WTC11 (cell line): Measurements from ENCODE around the gene TMEM30A. TPM values are rescaled to one million over a fixed set of nuclear protein-coding genes. Genes with fewer than 3 reads are reported as not detected.

ENCODE experiments used
- ATAC-seq: fragments of 200-7000 bp; cut with Tn5 transposase; 2 replicates; pipeline ENCODE4 v1.10.0; 2021; ENCODE audit warnings: mild to moderate bottlenecking, moderate library complexity
- CTCF ChIA-PET: fragments of 300-600 bp; sonication (Branson Sonifier 250); formaldehyde crosslinking; loops from one replicate; lab custom pipeline; 2021; ENCODE audit warnings: antibody characterized with exemption; lab: Charles Lee
- POLR2A ChIA-PET: fragments of 350-600 bp; sonication (Branson Sonifier 250); formaldehyde crosslinking; loops from one replicate; lab custom pipeline; 2021; ENCODE audit warnings: antibody characterized with exemption; lab: Charles Lee
- DNase-seq: peaks from one replicate; pipeline ENCODE4 v3.0.0; 2021; ENCODE audit warnings: low spot score
- H3K27ac Mint-ChIP-seq: 2 replicates; pipeline ENCODE4 v1.8.0; 2021; ENCODE audit warnings: mixed read lengths
- H3K27me3 Mint-ChIP-seq: 2 replicates; pipeline ENCODE4 v1.8.0; 2021; ENCODE audit warnings: low read depth, mild to moderate bottlenecking, moderate library complexity, mixed read lengths
- H3K36me3 Mint-ChIP-seq: 2 replicates; pipeline ENCODE4 v1.8.0; 2021; ENCODE audit warnings: mixed read lengths
- H3K4me1 Mint-ChIP-seq: 2 replicates; pipeline ENCODE4 v1.8.0; 2022; ENCODE audit warnings: mixed read lengths
- H3K4me3 Mint-ChIP-seq: 2 replicates; pipeline ENCODE4 v1.8.0; 2021; ENCODE audit warnings: mild to moderate bottlenecking, moderate library complexity, mixed read lengths
- H3K9me3 Mint-ChIP-seq: 2 replicates; pipeline ENCODE4 v1.8.0; 2021; ENCODE audit warnings: mixed read lengths
- ATF1 ChIP-seq: sonication (generic); formaldehyde crosslinking; IDR thresholded peaks from 2 replicates; pipeline ENCODE4 v1.8.1; 2023; ENCODE audit warnings: mild to moderate bottlenecking, moderate library complexity, missing genetic modification reagents
- ATF2 ChIP-seq: sonication (generic); formaldehyde crosslinking; IDR thresholded peaks from 2 replicates; pipeline ENCODE4 v1.8.1; 2022; ENCODE audit warnings: low read depth, missing genetic modification reagents, borderline replicate concordance
- CDX4 ChIP-seq: fragments of 250-450 bp; sonication (Bioruptor Pico); IDR thresholded peaks from 2 replicates; pipeline ENCODE4 v1.9.0; 2021; ENCODE audit warnings: moderate library complexity, mild to moderate bottlenecking, inconsistent platforms, borderline replicate concordance
- E2F5 ChIP-seq: sonication (generic); formaldehyde crosslinking; IDR thresholded peaks from 2 replicates; pipeline ENCODE4 v1.8.1; 2022; ENCODE audit warnings: mild to moderate bottlenecking, moderate library complexity, missing genetic modification reagents
- EMX1 ChIP-seq: fragments of 250-450 bp; sonication (Bioruptor Pico); IDR thresholded peaks from 2 replicates; pipeline ENCODE4 v1.8.0; 2021; ENCODE audit warnings: mild to moderate bottlenecking
- ERG ChIP-seq: fragments of 250-450 bp; sonication (Bioruptor Pico); IDR thresholded peaks from 2 replicates; pipeline ENCODE4 v1.8.0; 2021; ENCODE audit warnings: mild to moderate bottlenecking
- GRHL2 ChIP-seq: fragments of 250-450 bp; sonication (Bioruptor Pico); IDR thresholded peaks from 2 replicates; pipeline ENCODE4 v1.8.0; 2022; ENCODE audit warnings: mild to moderate bottlenecking, moderate library complexity; ENCODE audit not compliant: insufficient replicate concordance, severe bottlenecking
- HMGA2 ChIP-seq: fragments of 250-450 bp; sonication (Bioruptor Pico); IDR thresholded peaks from 2 replicates; pipeline ENCODE4 v1.4.0; 2021; ENCODE audit warnings: mild to moderate bottlenecking, moderate library complexity
- JUN ChIP-seq: sonication (generic); formaldehyde crosslinking; IDR thresholded peaks from 2 replicates; pipeline ENCODE4 v1.8.0; 2023; ENCODE audit warnings: mild to moderate bottlenecking, missing genetic modification reagents
- SP1 ChIP-seq: sonication (generic); formaldehyde crosslinking; conservative IDR thresholded peaks from 2 replicates; pipeline ENCODE4 v1.8.1; 2022; ENCODE audit warnings: missing genetic modification reagents
- STAT6 ChIP-seq: sonication (generic); formaldehyde crosslinking; conservative IDR thresholded peaks from 2 replicates; pipeline ENCODE4 v1.8.1; 2023; ENCODE audit warnings: mild to moderate bottlenecking, low read depth, missing genetic modification reagents, moderate library complexity
- USF2 ChIP-seq: sonication (generic); formaldehyde crosslinking; IDR thresholded peaks from 2 replicates; pipeline ENCODE4 v1.8.1; 2023; ENCODE audit warnings: mild to moderate bottlenecking, missing genetic modification reagents, moderate library complexity
- ZNF423 ChIP-seq: fragments of 250-450 bp; sonication (Bioruptor Pico); IDR thresholded peaks from 2 replicates; pipeline ENCODE4 v2.1.2; 2022; ENCODE audit warnings: mild to moderate bottlenecking, moderate library complexity
- ZNF512 ChIP-seq: sonication (generic); formaldehyde crosslinking; IDR thresholded peaks from 2 replicates; pipeline ENCODE4 v1.8.1; 2022; ENCODE audit warnings: missing genetic modification reagents, borderline replicate concordance
- ZNF532 ChIP-seq: fragments of 250-450 bp; sonication (Bioruptor Pico); IDR thresholded peaks from 2 replicates; pipeline ENCODE4 v1.9.0; 2021; ENCODE audit warnings: mild to moderate bottlenecking, borderline replicate concordance
- ZSCAN18 ChIP-seq: fragments of 250-450 bp; sonication (Bioruptor Pico); IDR thresholded peaks from 2 replicates; pipeline ENCODE4 v2.1.2; 2022; ENCODE audit warnings: mild to moderate bottlenecking, moderate library complexity
- total RNA-seq: library from RNA; stranded (reverse); gene quantifications from 3 replicates; pipeline ENCODE4 v1.2.3, GENCODE V29; 2021

The TMEM30A gene
- total RNA-seq, 1 experiment from 2014 or later = 81.2 TPM

GRCh38 chr6:75223428-75223827, 61.2 kb downstream of the TMEM30A start (continued):
- TF ChIP-seq USF2 (CRISPR knock-in tag) = no peak
- TF ChIP-seq ATF2 (CRISPR knock-in tag) = no peak
- TF ChIP-seq, all 79 proteins: peak for 0

- POLR2A ChIA-PET = no interaction called here
- TF ChIP-seq ZNF532 = no peak
- no peak for TF ChIP-seq E2F5
- no peak for TF ChIP-seq CDX4 (CRISPR knock-in tag)
- DNase-seq (no peak), ATAC-seq (no peak)
- Mint-ChIP-seq H3K4me1 (peaks cover 23% of the 10 kb centered on the region), H3K27me3 (no peaks in the 10 kb centered on the region), H3K4me3 (no peak overlapping the region), H3K36me3 (no peaks in the 10 kb centered on the region), H3K9me3 (no peaks in the 10 kb centered on the region), H3K27ac (no peak overlapping the region)
- CTCF ChIA-PET = no interaction called here
Observed at GRCh38 chr6:75222261-75222660, 62.3 kb downstream of the TMEM30A start.

- peaks cover 18% of the 10 kb centered on the region for H3K4me1 Mint-ChIP-seq
- H3K27ac Mint-ChIP-seq = no peak overlapping the region
- POLR2A ChIA-PET = no interaction called here
- no peaks in the 10 kb centered on the region for H3K27me3 Mint-ChIP-seq
- no peaks in the 10 kb centered on the region for H3K36me3 Mint-ChIP-seq
- H3K4me3 Mint-ChIP-seq = no peak overlapping the region
- no peaks in the 10 kb centered on the region for H3K9me3 Mint-ChIP-seq
- ATAC-seq = no peak
- CTCF ChIA-PET = interaction anchor here (1.0 kb wide), 1 partner anchor 13 kb away, joined by 4 read pairs; no protein-coding TSS in a partner anchor
- DNase-seq = no peak
- TF ChIP-seq ZNF423 (CRISPR knock-in tag) = no peak
- TF ChIP-seq ATF1 = no peak
- no peak for TF ChIP-seq ZSCAN18 (CRISPR knock-in tag)
- no peak for TF ChIP-seq STAT6 (CRISPR knock-in tag)
- TF ChIP-seq HMGA2 (CRISPR knock-in tag) = no peak
- TF ChIP-seq EMX1 (CRISPR knock-in tag) = no peak
- TF ChIP-seq ERG (CRISPR knock-in tag) = no peak
- TF ChIP-seq ZNF512 (CRISPR knock-in tag) = no peak
- no peak for TF ChIP-seq GRHL2 (CRISPR knock-in tag)
- TF ChIP-seq SP1 (CRISPR knock-in tag) = no peak
- no peak for TF ChIP-seq USF2 (CRISPR knock-in tag)
- no peak for TF ChIP-seq JUN (CRISPR knock-in tag)
Observed at GRCh38 chr6:75221116-75221515, 63.5 kb downstream of the TMEM30A start.
